ENCODE measurements around the gene SRSF6.
"Not testable (repeated sequence)": the region's sequence is repeated elsewhere in the genome, so short reads cannot be mapped to it uniquely, and the experiment has no call there.

SRSF6 gene

DNA sequence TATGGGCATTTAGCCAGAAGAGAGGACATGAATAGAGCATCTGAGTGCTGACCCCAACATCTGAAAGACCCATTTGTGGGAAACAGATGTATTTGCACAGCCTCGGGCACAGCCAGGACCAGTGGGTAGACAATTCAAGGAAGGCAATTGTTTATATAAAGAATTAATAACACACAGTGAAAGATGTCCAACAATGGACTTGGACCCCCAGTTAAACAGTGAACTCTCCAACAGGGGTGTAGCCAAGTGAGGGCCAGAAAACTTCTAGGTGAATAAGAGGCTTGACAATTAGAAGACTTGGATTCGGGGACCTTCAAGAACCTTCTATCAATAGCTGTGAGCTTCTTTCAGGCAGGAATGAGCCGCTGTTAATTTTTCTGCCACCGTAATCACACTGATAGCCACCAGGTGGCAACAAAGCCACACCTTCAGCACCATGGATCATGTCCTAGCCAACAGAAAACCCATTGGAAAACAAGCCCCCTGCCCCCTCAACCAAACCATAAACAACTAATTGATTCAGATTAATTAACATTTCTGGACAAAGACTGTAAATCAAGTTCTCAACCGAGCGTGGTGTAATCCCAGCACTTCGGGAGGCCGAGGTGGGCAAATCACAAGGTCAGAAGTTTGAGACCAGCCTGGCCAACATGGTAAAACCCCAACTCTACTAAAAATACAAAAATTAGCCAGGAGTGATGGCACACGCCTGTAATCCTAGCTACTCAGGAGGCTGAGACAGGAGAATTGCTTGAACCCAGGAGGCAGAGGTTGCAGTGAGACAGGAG is 8.8 kb upstream of the SRSF6 start:
- in situ Hi-C loops (cut with HindIII; ENCODE audit: low sequenced_read_pairs), result no loop called here

DNA sequence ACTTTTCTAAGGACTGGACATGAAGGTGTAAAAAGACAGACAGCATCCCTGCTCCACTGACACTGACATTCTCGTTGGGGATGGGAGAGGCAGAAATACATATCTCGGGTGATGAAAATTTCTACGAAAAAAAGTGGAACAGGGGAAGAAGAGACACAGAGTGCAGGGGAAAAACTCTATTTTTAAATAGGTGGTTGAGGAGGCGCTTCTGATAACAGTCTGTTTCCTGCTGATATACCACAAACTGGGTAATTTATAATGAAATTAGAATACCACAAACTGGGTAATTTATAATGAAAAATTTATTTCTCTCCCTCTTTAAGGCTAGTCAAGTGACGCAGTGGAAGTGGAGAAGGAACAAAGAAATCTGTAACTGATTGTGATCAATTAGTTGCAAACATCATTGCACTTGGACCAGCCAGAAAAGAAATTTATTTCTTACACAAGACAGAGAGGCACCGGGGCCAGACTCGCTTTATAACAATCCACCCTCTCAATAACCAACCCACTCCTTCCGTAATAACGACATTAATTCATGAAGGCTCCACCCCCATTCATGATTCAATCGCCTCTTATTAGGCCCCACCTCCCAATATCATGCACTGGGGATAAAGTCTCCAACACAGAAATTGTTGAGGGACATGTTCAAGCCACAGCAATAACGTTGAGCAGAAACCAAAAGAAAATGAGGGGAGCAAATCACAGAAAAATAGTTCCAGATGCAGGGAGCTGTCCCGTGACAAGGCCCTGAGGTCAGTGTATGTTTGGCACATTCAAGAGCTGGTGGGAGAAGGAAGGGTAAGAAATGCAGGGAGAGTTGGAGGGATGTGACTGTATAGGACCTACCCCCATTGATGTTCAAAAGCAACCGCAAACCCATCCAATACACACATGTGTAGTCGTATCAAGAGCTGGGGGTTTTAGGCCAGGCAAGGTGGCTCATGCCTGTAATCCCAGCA is 6.6 kb upstream of the SRSF6 start:
- in situ Hi-C loops (cut with HindIII; ENCODE audit: low sequenced_read_pairs), result no loop called here

DNA sequence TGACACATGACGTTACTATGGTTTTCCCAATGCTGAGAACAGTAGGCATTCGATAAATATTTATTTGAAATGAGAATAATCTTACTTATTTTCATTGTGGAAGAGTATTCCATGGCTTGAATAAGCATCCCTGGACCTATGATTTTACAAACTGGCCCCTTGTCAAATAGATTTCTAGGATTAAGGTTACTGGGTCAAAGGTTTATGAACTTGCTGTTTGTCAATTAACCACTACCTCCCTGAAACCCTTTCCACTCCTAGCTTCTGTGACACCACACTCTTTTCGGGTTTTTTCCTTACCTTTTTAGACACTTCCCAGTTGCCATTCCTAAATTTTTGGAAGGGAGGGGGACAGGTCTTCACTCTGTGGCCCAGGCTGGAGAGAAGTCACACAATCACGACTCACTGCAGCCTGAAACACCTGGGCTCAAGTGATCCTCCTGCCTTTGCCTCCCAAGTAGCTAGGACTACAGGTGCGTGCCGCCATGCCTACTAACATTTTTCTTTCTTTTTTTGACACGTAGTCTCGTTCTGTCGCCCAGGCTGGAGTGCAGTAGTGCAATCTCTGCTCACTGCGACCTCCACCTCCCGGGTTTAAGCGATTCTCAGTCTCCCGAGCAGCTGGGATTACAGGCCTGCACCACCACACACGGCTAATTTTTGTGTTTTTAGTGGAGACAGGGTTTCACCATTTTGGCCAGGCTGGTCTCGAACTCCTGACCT is 5.1 kb upstream of the SRSF6 start:
- in situ Hi-C loops (cut with HindIII; ENCODE audit: low sequenced_read_pairs), result no loop called here

DNA sequence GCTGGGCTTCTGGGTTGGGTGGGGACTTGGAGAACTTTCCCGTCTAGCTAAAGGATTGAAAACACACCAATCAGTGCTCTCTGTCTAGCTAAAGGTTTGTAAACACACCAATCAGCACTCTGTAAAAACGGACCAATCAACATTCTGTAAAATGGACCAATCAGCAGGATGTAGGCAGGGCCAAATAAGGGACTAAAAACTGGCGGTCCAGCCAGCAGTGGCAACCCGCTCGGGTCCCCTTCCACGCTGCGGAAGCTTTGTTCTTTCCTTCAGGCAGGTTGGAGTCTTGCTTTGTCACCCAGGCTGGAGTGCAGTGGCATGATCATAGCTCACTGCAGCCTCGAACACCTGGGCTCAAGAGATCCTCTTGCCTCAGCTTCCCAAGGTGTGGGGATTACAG is 1.4 kb upstream of the SRSF6 start:
- in situ Hi-C loops (cut with HindIII; ENCODE audit: low sequenced_read_pairs), result not testable (repeated sequence)

DNA sequence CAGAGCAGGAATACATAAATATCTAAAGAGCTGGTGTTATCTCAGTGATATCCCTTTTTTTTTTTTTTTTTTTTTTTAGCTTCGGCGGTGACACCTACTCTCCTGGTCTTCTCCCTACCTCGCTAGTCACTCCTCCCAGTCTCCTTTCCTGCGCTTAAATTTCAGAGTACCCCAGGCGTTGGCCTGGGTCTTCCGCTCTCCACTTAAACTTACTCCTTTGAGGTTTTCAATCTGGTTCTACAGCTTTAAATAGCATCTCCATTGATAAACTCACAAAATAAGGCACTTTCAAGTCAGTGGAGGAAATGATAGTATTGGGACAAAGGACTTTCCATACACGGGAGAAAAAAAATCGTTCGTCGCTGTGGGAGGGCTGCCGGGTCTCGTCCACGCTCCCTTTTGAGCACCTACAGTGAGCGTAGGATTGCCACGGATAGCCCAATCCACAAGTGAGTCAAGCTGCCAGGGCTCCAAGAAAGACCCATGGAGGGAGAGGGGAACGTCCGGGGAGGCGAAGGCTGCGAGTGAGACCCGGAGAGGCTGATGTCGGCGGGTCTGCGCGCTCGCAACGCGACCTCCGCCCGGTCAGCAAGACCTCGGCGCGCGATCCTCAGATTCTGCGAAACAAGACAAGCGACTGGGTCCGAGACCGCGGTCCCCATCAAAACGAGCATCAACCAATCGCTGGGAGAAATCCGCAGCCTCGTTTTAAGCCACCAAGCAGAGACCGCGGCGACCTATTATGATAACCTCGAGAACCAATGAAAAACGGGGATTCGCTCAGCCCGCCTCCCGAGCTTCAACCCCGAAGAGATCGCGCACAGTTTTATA is 672 bp upstream of the SRSF6 start:
- in situ Hi-C loops (cut with HindIII; ENCODE audit: low sequenced_read_pairs), result no loop called here

DNA sequence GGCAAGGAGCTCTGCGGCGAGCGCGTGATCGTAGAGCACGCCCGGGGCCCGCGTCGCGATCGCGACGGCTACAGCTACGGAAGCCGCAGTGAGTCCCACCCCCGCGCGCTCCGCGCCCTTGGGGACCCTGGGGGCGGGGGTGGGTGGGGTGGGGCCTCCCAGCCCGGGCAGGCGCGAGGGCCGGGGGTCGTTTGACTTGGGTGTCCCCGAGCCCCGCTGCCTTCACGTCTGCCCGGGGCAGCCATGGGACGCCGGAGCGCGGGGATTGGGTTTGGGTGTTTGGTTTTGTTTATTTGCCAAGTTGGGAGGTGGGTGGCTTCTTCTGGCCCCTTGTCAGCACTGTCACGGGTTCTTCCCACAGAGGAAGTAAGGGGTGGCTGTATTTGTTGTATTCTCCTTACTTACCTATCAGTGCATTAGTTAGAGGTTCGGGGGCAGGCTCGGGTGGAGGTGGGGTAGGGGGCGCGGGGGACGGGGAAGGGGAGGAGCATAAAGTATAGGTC is 777 bp downstream of the SRSF6 start:
- in situ Hi-C loops (cut with HindIII; ENCODE audit: low sequenced_read_pairs), result no loop called here

DNA sequence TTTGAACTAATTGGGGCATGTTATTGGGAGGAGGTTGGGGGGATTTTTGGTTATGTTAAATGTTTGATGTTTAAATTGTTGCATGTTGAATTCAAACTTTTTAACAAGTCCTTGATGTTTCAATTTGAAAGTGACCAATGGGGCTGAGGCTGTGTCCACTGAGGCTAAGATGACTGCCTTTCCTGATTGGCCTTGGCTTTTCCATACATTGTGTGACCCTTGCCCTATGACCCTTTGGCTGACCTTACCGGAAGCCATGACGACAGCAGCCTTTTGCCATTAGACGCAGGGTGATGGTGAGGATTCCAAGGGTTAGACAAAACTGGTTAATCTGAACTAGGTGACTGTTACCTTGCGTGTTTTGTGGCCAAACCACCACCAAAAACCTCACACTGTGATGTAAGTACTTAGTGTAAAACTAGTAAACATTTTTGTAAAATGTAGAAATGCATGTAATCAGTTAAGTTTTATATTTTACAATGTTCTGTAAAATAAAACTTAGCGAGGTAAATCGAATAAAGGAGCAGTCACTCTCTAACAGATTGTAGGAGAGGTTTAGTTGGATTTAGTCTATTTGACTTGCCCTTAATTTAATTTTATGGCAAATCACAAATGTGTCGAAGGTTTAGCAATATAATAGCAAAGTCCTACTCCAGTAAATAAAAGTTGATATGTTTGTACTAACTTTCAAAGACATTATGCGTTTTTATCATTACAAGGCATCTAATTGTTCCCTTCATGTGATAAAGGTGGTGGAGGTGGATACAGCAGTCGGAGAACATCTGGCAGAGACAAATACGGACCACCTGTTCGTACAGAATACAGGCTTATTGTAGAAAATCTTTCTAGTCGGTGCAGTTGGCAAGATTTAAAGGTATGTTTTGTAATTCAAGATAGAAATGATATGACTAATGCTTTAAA is 1.6 kb downstream of the SRSF6 start:
- in situ Hi-C loops (cut with HindIII; ENCODE audit: low sequenced_read_pairs), result no loop called here

DNA sequence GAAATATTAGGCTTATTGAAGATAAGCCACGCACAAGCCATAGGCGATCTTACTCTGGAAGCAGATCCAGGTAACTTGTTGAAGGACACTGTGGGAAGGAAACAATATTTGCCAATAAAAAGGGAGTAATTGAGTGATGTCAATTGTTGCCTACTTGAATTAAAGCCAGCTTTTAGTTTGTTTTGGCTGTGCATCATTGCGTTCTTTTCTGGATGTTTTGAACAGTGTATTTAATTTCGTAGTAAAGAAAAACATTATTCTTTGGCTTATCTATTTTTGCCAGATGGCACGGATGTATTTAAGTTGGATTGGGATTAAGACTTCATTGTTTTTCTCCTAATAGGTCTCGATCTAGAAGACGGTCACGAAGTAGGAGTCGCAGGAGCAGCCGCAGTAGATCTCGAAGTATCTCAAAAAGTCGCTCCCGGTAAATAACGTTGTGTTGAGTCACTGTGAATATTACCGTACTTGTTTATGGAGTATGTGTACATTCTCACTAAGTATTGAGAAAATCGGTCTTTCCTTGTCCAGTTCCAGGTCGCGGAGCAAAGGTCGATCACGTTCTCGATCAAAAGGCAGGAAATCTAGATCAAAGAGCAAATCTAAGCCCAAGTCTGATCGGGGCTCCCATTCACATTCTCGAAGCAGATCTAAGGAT is 2.6 kb downstream of the SRSF6 start:
- in situ Hi-C loops (cut with HindIII; ENCODE audit: low sequenced_read_pairs), result no loop called here

DNA sequence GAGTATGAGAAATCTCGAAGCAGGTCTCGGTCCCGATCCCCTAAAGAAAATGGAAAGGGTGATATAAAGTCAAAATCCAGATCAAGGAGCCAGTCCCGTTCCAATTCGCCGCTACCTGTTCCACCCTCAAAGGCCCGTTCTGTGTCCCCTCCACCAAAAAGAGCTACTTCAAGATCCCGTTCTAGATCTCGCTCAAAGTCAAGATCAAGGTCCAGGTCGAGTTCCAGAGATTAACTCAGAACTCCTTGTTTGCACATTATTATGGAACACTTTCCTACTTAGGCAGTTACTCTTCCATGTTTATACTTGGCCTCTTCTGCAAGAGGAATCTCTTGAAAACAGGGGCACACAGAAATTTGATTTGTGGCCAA is 3.1 kb downstream of the SRSF6 start:
- in situ Hi-C loops (cut with HindIII; ENCODE audit: low sequenced_read_pairs), result no loop called here

DNA sequence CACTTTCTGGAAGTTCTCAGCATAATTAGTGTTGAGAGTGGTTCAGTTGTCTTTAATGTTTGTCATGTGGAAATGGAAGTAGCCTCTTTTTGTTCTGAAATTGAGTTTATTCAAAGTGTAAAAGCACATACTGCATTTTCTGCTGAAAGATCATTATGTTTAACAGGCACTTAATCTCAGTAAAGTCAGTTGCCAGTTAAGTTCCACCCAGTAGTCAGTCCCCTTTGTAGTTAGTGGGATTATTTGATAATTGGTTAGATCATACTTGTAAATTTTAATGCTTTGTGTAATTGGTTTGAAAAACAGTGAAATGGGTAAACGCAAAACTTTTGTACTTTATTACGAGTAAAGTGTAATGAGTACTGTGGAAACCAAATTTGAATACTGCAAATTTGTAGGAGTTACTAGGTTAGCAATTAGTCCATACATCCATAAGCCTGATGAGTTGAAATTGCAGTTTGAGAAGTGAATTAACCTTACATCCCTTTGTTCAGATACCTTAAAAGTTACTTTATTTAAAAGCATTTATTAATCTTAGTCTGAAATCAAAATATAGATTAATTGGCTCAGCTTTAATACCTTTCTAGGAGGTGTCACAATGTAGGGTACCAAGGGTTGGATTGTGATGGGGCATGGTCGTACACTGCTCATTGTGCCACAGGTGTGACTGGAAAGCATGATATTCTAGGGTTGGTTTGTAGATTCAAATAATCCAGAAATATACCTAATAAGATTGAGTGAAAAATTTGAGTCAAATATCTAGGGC is 4.4 kb downstream of the SRSF6 start:
- in situ Hi-C loops (cut with HindIII; ENCODE audit: low sequenced_read_pairs), result no loop called here

DNA sequence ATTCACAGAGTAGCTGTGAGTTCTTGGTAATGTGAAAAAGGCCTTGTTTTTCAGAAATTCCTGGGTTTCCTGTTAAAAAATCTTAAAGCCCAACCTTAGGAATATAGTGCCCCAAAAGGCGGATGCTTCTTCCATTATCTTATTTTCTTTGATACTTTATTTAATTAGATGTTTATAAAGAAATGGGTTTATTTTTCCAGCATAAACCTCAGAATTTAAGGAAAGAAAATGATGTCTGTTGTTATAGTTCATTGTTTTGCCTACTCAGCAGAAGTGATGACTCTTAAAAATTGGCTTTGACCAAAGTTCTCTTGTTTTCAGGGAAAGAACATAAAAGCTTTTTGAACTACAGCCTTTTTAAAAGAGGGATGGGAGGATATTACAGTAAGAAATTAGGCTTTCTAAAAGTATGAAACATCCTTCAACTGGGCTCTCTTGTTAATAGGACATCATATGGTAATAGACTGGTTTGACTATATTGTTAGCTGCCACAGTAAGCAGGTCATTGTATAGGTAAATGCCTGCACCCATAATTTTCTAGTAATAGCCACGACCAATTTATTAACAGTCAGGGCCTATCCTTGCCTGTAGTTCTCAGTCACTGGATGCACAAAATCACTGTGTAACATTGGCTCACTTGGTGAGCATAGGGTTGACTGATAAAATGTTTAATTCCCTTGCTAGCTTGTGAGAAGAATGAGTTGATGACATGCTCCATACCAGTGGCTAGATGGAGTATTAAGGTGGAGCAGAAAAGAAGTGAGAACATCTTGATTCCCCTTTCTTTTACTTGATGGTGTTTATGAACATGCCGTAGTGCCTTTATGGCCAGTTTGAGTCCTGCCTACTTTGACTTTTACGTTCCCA is 5.2 kb downstream of the SRSF6 start:
- in situ Hi-C loops (cut with HindIII; ENCODE audit: low sequenced_read_pairs), result no loop called here

DNA sequence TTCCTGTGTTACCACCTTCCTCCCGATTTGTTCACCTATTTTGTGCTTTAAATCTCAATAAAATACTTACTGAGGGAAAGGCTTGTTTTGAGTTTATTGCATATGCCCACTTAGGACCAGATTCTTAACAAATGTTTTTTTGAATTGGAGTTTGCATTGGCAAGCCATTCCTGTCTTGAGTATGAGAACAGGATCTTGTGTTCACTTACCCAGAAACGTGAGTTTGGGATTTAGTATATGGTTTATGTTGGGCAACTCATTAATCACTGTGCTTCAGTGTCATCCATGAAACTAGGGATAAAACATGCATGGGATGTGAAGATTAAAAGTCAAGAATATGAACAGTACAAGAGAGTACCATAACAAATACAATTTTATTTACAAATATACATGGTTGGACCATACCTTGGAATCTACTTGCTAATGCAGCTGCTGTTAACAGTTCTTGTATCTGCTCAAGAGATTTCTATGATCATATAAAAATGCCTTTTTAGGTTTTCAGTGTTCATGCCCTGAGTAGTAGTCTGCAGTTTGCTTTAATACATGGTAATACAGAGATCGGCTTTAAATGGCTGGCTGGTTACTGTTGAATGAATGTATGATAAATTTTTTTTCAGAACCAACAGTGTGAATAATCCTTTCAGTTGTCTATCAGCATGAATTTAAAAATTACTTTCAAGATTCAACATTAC is 6.0 kb downstream of the SRSF6 start:
- in situ Hi-C loops (cut with HindIII; ENCODE audit: low sequenced_read_pairs), result no loop called here

DNA sequence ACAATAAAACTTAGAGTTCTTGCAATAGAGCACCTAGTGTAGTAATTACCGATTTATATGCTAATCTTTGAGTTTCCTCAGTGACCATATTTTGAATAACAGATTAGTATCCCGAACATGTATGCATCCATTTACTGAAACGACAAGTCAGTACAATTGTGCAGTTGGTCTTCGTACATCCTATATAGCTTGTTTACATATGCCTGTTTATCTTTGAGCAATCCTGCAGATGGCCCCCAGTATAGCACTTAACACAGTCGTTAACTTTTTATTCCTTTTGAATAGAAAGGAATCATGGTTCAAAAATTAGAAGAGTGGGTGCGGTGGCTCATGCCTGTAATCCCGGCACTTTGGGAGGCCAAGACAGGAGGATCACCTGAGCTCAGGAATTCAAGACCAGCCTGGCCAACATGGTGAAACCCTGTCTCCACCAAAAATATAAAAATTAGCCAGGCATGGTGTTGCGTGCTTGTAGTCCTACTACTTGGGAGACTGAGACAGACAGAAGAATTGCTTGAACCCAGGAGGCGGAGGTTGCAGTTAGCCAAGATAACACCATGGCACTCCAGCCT is 6.6 kb downstream of the SRSF6 start:
- in situ Hi-C loops (cut with HindIII; ENCODE audit: low sequenced_read_pairs), result no loop called here

DNA sequence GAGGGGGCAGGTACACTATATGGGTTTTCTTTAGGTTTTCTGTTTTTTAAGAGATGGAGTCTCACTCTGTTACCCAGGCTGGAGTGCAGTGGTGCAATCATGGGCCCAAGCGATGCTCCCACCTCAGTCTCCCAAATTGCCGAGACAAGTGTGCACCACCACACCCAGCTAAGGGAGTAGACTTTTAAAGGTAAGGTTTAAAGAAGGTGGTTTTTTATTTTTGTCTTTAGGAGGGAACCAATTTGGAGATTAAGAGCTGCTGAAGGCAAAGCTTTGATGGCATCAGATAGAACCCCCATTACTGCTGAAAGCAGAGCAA is 7.9 kb downstream of the SRSF6 start:
- in situ Hi-C loops (cut with HindIII; ENCODE audit: low sequenced_read_pairs), result no loop called here

DNA sequence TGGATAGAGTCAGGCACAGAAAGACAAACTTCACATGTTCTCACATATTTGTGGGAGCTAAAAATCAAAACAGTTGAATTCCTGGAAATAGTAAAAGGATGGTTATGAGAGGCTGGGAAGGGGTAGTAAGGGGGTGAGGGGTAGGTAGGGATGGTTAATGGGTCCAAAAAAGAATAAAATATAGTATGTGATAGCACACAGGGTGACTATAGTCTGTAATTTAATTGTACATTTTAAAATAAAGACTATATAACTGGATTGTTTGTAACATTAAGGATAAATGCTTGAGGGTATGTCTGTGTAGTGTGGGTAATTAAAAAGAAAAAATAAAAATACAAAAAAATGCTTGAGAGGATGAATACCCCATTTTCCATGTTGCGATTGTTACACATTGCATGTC is 9.9 kb downstream of the SRSF6 start:
- in situ Hi-C loops (cut with HindIII; ENCODE audit: low sequenced_read_pairs), result no loop called here

DNA sequence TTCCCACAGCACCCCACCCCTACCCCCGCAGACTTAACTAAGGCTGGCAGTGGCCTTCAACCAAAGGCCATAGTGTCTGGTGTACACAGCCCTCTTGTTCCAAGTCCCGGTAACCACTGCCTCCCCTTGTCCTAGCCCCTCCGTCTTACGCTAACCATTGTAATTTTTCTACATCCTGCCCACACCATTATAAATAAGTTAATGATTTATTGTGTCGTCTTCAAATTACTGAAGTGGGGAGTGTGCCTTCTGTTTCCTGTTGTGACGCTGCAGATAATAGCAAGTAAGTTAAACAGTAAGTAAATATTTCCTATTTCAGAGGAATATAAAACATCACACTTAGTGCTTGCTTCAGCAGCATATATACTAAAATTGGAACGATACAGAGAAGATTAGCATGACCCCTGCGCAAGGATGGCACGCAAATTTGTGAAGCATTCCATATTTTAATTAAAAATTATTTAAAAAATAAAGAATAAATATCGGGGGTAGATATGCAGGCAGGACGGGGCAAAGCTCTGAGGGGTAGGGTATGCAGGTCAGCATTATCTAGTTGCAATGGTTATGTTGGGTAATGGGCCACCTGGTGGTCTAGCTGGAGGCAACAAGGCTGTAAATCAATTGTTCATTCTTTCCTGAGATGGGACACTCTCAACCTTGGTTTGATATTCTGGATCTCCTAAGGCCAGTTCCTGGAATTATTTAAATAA is 15.1 kb downstream of the SRSF6 start:
- in situ Hi-C loops (cut with HindIII; ENCODE audit: low sequenced_read_pairs), result no loop called here
